Neural progenitor cell (in vitro differentiated cells): ENCODE data around the gene ZNF888.

Source experiments
- CTCF ChIP-seq: fragments of 200-600 bp; sonication (generic); IDR thresholded peaks from 2 replicates; pipeline ENCODE4 v1.5.1; 2017; ENCODE audit warnings: antibody characterized with exemption, mild to moderate bottlenecking
- EZH2 ChIP-seq: fragments of 200-600 bp; sonication (generic); IDR thresholded peaks from 2 replicates; pipeline ENCODE4 v1.6.1; 2017; ENCODE audit warnings: antibody characterized with exemption, mild to moderate bottlenecking, moderate library complexity
- EZH2phosphoT487 ChIP-seq: fragments of 200-600 bp; sonication (generic); IDR thresholded peaks from 2 replicates; pipeline ENCODE4 v1.6.1; 2017; ENCODE audit warnings: antibody characterized with exemption

GRCh38 chr19:52923778-52924593, 758 bp upstream of the ZNF888 start:
- TF ChIP-seq CTCF: no peak
- TF ChIP-seq EZH2: no peak
- no peak for TF ChIP-seq EZH2phosphoT487
